ENCODE results near the gene ZNF823.

- TF ChIP-seq REST (IDR thresholded peaks at IDR 0.05; ENCODE audit: insufficient replicate concordance, low read depth) (no peak), CTCF (IDR thresholded peaks at IDR 0.05; ENCODE audit: insufficient read depth, low read length) (no peak), GABPA (IDR thresholded peaks at IDR 0.05; ENCODE audit: low read depth) (no peak), POLR2AphosphoS5 (IDR thresholded peaks at IDR 0.05; ENCODE audit: low read depth) (no peak)
These were observed 30.3 kb downstream of the ZNF823 start for GRCh38 chr19:11708457-11708856.

Data from HL-60 (cell line).